ENCODE results near the gene AP5S1. TPM values are rescaled to one million over a fixed set of nuclear protein-coding genes. Genes with fewer than 3 reads are reported as not detected.

AP5S1 gene
- polyA plus RNA-seq, 3 donors = 6.6 to 10.8 (median 8.6) TPM

GRCh38 chr20:3796477-3797225 is 23.7 kb upstream of the AP5S1 start:
- peaks cover 5% of the 10 kb centered on the region for H4K20me1 ChIP-seq (ENCODE audit: insufficient read depth, low read length)
- H3K9ac ChIP-seq (ENCODE audit: insufficient read depth, low read length, poor library complexity, severe bottlenecking) = peak overlapping the region; percentile 1
- WGBS (ENCODE audit: insufficient coverage) = 12% methylated on average over 18 of the region's 33 CpGs
- H3K4me2 ChIP-seq (replicated peaks; ENCODE audit: extremely low read depth, low read length, poor library complexity, severe bottlenecking) = peak overlapping the region; percentile 90
- H3K27ac ChIP-seq (ENCODE audit: low read depth in 1 of 2, low read length in 2 of 2) = no peak overlapping the region
- peaks cover 41% of the 10 kb centered on the region for H3K79me2 ChIP-seq (ENCODE audit: insufficient read depth, low read length)
- intact Hi-C loops (cut with micrococcal nuclease) = no loop called here
- no peak for TF ChIP-seq CTCF (IDR thresholded peaks at IDR 0.05)
- Mint-ChIP-seq H3K36me3 (peaks cover 15 to 23% of the 10 kb centered on the region in 2 donors), H3K4me3 (peak overlapping the region; percentile 65 to 70), H3K27me3 (ENCODE audit: low read depth in 3 of 3) (peaks cover 0 to 5% (median 0%) of the 10 kb centered on the region in 3 donors), H3K9me3 (no peaks in the 10 kb centered on the region), H3K27ac (peak overlapping the region in 4 of 7 donors; percentile 22 to 68 (median 49)), H3K4me1 (peaks cover 36% of the 10 kb centered on the region)
- H3K36me3 ChIP-seq (replicated peaks in 1 of 2; ENCODE audit: control insufficient read depth in 1 of 2, insufficient read depth in 2 of 2, low read length in 2 of 2) = peaks cover 10 to 33% of the 10 kb centered on the region in 2 donors
- no peak for DNase-seq
- peaks cover 24 to 42% of the 10 kb centered on the region in 2 donors for H3K4me1 ChIP-seq (ENCODE audit: control insufficient read depth in 1 of 2, insufficient read depth in 2 of 2, low read length in 2 of 2)
- no peak overlapping the region for H2AFZ ChIP-seq (ENCODE audit: insufficient read depth, low read depth, low read length, poor library complexity, severe bottlenecking)
- H3K9me3 ChIP-seq (replicated peaks in 1 of 2; ENCODE audit: control insufficient read depth in 1 of 2, insufficient read depth in 1 of 2, low read length in 2 of 2) = no peaks in the 10 kb centered on the region
- H3K27me3 ChIP-seq (ENCODE audit: control insufficient read depth in 2 of 2, insufficient read depth in 2 of 2, low read length in 2 of 2) = no peaks in the 10 kb centered on the region
- H3K4me3 ChIP-seq (replicated peaks in 1 of 3; ENCODE audit: low read depth in 2 of 3, low read length in 3 of 3) = peak overlapping the region in 2 of 3 experiments; percentile 24 to 85

GRCh38 chr20:3797226-3797545 is 23.2 kb upstream of the AP5S1 start:
- peaks cover 5% of the 10 kb centered on the region for H4K20me1 ChIP-seq (ENCODE audit: insufficient read depth, low read length)
- Mint-ChIP-seq H3K9me3 (no peaks in the 10 kb centered on the region), H3K4me3 (peak overlapping the region; percentile 70 to 73), H3K4me1 (peaks cover 38% of the 10 kb centered on the region), H3K27ac (peak overlapping the region in 2 of 7 donors; percentile 35 to 72), H3K36me3 (peaks cover 15 to 28% of the 10 kb centered on the region in 2 donors), H3K27me3 (ENCODE audit: low read depth in 3 of 3) (peaks cover 0 to 5% (median 0%) of the 10 kb centered on the region in 3 donors)
- WGBS (ENCODE audit: insufficient coverage) = 100% methylated on average over 4 of the region's 5 CpGs
- H3K27me3 ChIP-seq (ENCODE audit: control insufficient read depth in 2 of 2, insufficient read depth in 2 of 2, low read length in 2 of 2) = no peaks in the 10 kb centered on the region
- no peaks in the 10 kb centered on the region for H3K9me3 ChIP-seq (replicated peaks in 1 of 2; ENCODE audit: control insufficient read depth in 1 of 2, insufficient read depth in 1 of 2, low read length in 2 of 2)
- H3K4me3 ChIP-seq (replicated peaks in 1 of 3; ENCODE audit: low read depth in 2 of 3, low read length in 3 of 3) = peak overlapping the region in 1 of 3 experiments; percentile 85
- peaks cover 45% of the 10 kb centered on the region for H3K79me2 ChIP-seq (ENCODE audit: insufficient read depth, low read length)
- peaks cover 10 to 37% of the 10 kb centered on the region in 2 donors for H3K36me3 ChIP-seq (replicated peaks in 1 of 2; ENCODE audit: control insufficient read depth in 1 of 2, insufficient read depth in 2 of 2, low read length in 2 of 2)
- TF ChIP-seq CTCF (IDR thresholded peaks at IDR 0.05) = no peak
- no peak overlapping the region for H3K27ac ChIP-seq (ENCODE audit: low read depth in 1 of 2, low read length in 2 of 2)
- intact Hi-C loops (cut with micrococcal nuclease) = no loop called here
- H2AFZ ChIP-seq (ENCODE audit: insufficient read depth, low read depth, low read length, poor library complexity, severe bottlenecking) = no peak overlapping the region
- DNase-seq = no peak
- H3K4me2 ChIP-seq (replicated peaks; ENCODE audit: extremely low read depth, low read length, poor library complexity, severe bottlenecking) = peak overlapping the region; percentile 90
- peak overlapping the region; percentile 1 for H3K9ac ChIP-seq (ENCODE audit: insufficient read depth, low read length, poor library complexity, severe bottlenecking)
- peaks cover 28 to 48% of the 10 kb centered on the region in 2 donors for H3K4me1 ChIP-seq (ENCODE audit: control insufficient read depth in 1 of 2, insufficient read depth in 2 of 2, low read length in 2 of 2)

All from CD14-positive monocyte (primary cell).